Astrocyte (in vitro differentiated cells and primary cell): ENCODE data around the gene SPPL2C. TPM values are rescaled to one million over a fixed set of nuclear protein-coding genes. Genes with fewer than 3 reads are reported as not detected.
A peak's percentile ranks its signal among the peaks of the same experiment; 100 is the strongest.
"Not testable (repeated sequence)": the region's sequence is repeated elsewhere in the genome, so short reads cannot be mapped to it uniquely, and the experiment has no call there.

Experiments used
- DNase-seq: peaks from one replicate; pipeline ENCODE4 v3.0.0-alpha.2; 2010; ENCODE audit warnings: low read depth
- FAIRE-seq: peaks from 2 replicates; lab custom pipeline; 2011; peaks lifted over from hg19 to GRCh38; lab: Jason Lieb, UNC
- H2AFZ ChIP-seq: 2 replicates; pipeline ENCODE4 v1.6.0; 2012; ENCODE audit warnings: low read depth, low read length, inconsistent platforms
- H3K27ac ChIP-seq: 2 replicates; pipeline ENCODE4 v1.5.1; 2011; ENCODE audit warnings: low read depth, low read length, inconsistent platforms
- H3K27me3 ChIP-seq: 2 replicates; pipeline ENCODE4 v1.6.0; 2011; ENCODE audit warnings: low read length, inconsistent platforms; ENCODE audit not compliant: insufficient read depth
- H3K36me3 ChIP-seq: 2 replicates; pipeline ENCODE4 v1.5.1; 2011; ENCODE audit warnings: low read length, inconsistent platforms; ENCODE audit not compliant: insufficient read depth
- H3K4me1 ChIP-seq: 2 replicates; pipeline ENCODE4 v1.5.1; 2011; ENCODE audit warnings: low read length, inconsistent platforms; ENCODE audit not compliant: insufficient read depth
- H3K4me2 ChIP-seq: 2 replicates; pipeline ENCODE4 v1.6.0; 2012; ENCODE audit warnings: low read length, inconsistent platforms
- H3K4me3 ChIP-seq: 2 replicates; pipeline ENCODE4 v1.5.1; 2011; ENCODE audit warnings: low read depth, mild to moderate bottlenecking, low read length, inconsistent platforms; ENCODE audit not compliant: insufficient read depth
- H3K79me2 ChIP-seq: 2 replicates; pipeline ENCODE4 v1.6.0; 2012; ENCODE audit warnings: mild to moderate bottlenecking, low read length, inconsistent platforms; ENCODE audit not compliant: insufficient read depth
- H3K9ac ChIP-seq: 2 replicates; pipeline ENCODE4 v1.6.0; 2012; ENCODE audit warnings: mild to moderate bottlenecking, low read length, inconsistent platforms
- H3K9me3 ChIP-seq: 2 replicates; pipeline ENCODE4 v1.5.1; 2012; ENCODE audit warnings: low read depth, mild to moderate bottlenecking, low read length, inconsistent platforms; ENCODE audit not compliant: insufficient read depth
- H4K20me1 ChIP-seq: 2 replicates; pipeline ENCODE4 v1.6.0; 2012; ENCODE audit warnings: low read length, inconsistent platforms; ENCODE audit not compliant: insufficient read depth
- H3K27ac Mint-ChIP-seq: one replicate; pipeline ENCODE4 v1.8.0; 2021; ENCODE audit warnings: mild to moderate bottlenecking, mixed read lengths; ENCODE audit not compliant: unreplicated experiment
- H3K27me3 Mint-ChIP-seq: one replicate; pipeline ENCODE4 v1.8.0; 2021; ENCODE audit warnings: low read depth, mixed read lengths; ENCODE audit not compliant: unreplicated experiment
- H3K36me3 Mint-ChIP-seq: one replicate; pipeline ENCODE4 v1.8.0; 2021; ENCODE audit warnings: low read depth, mixed read lengths; ENCODE audit not compliant: unreplicated experiment
- H3K4me1 Mint-ChIP-seq: one replicate; pipeline ENCODE4 v1.8.0; 2021; ENCODE audit warnings: low read depth, mixed read lengths; ENCODE audit not compliant: unreplicated experiment
- H3K4me3 Mint-ChIP-seq: one replicate; pipeline ENCODE4 v1.8.0; 2021; ENCODE audit warnings: mild to moderate bottlenecking, moderate library complexity, mixed read lengths; ENCODE audit not compliant: unreplicated experiment
- H3K9me3 Mint-ChIP-seq: one replicate; pipeline ENCODE4 v1.8.0; 2021; ENCODE audit warnings: mild to moderate bottlenecking, mixed read lengths; ENCODE audit not compliant: unreplicated experiment
- EZH2 ChIP-seq: IDR thresholded peaks from 2 replicates; pipeline ENCODE4 v1.6.1; 2012; ENCODE audit warnings: mild to moderate bottlenecking, low read length, inconsistent platforms; ENCODE audit not compliant: insufficient read depth
- total RNA-seq: library from RNA; stranded (reverse); gene quantifications from 2 replicates; pipeline ENCODE4 v1.2.1, GENCODE V29; 2021
- TF ChIP-seq, protein P1 (sequence below): IDR thresholded peaks from 2 replicates; pipeline ENCODE4 v1.5.1; 2011; ENCODE audit warnings: low read depth, mild to moderate bottlenecking, inconsistent platforms, low read length, moderate library complexity; ENCODE audit not compliant: insufficient read depth

SPPL2C gene
- total RNA-seq, 1 donor from 2014 or later = not detected

GRCh38 chr17:45855691-45856336 lies 11.1 kb downstream of the SPPL2C start:
- no peaks in the 10 kb centered on the region for H4K20me1 ChIP-seq
- Mint-ChIP-seq H3K4me3 (no peak overlapping the region), H3K27ac (no peak overlapping the region), H3K36me3 (no peaks in the 10 kb centered on the region), H3K27me3 (peaks cover 40% of the 10 kb centered on the region), H3K4me1 (no peaks in the 10 kb centered on the region), H3K9me3 (no peaks in the 10 kb centered on the region)
- H3K9me3 ChIP-seq = no peaks in the 10 kb centered on the region
- H3K27ac ChIP-seq = no peak overlapping the region
- H3K9ac ChIP-seq = no peak overlapping the region
- H3K27me3 ChIP-seq = peaks cover 6% of the 10 kb centered on the region
- no peak for DNase-seq
- H3K4me3 ChIP-seq = no peak overlapping the region
- TF ChIP-seq, protein P1, sequence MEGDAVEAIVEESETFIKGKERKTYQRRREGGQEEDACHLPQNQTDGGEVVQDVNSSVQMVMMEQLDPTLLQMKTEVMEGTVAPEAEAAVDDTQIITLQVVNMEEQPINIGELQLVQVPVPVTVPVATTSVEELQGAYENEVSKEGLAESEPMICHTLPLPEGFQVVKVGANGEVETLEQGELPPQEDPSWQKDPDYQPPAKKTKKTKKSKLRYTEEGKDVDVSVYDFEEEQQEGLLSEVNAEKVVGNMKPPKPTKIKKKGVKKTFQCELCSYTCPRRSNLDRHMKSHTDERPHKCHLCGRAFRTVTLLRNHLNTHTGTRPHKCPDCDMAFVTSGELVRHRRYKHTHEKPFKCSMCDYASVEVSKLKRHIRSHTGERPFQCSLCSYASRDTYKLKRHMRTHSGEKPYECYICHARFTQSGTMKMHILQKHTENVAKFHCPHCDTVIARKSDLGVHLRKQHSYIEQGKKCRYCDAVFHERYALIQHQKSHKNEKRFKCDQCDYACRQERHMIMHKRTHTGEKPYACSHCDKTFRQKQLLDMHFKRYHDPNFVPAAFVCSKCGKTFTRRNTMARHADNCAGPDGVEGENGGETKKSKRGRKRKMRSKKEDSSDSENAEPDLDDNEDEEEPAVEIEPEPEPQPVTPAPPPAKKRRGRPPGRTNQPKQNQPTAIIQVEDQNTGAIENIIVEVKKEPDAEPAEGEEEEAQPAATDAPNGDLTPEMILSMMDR = no peak
- TF ChIP-seq EZH2 = no peak
- no peak for FAIRE-seq
- H3K4me1 ChIP-seq = no peaks in the 10 kb centered on the region
- no peaks in the 10 kb centered on the region for H3K79me2 ChIP-seq
- H3K36me3 ChIP-seq = no peaks in the 10 kb centered on the region
- H3K4me2 ChIP-seq = no peak overlapping the region
- H2AFZ ChIP-seq = no peak overlapping the region

DNA sequence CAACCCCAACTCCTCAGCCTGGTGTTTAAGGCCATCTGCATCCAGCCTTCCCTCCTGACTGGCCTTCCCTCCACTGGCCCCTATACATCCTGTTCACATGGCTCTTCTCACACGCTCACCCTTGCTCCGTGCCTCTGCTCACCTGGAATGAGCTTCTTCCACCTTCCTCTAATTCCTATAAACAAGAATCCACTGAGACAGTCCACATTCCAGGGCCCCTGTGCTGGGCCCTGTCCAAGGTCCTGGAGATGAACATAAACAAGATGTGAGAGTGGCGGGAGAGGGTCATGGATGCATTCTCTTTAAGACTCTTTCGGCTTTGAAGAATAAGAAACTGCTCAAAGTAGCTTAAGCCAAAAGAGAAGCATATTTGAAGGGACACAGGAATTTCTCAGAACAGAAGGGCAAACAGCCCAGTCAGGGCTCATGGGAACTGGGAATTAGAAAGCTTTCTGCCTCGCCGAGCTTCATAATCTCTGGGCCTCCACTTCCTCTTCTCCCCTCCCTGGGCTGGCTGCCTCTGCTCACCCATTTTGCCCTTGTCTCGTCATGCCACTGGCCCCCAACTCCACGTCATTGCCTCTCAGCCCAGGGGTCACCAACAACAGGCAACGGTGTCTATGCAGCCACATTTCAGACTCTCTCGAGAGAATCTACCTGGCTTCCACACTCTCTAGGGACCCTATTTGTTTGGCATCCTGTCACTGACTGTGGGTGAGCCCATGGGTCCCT lies 13.5 kb downstream of the SPPL2C start:
- Histone ChIP-seq H4K20me1 (no peaks in the 10 kb centered on the region), H3K4me2 (no peak overlapping the region), H3K79me2 (no peaks in the 10 kb centered on the region), H3K4me3 (no peak overlapping the region), H3K27ac (no peak overlapping the region), H3K9me3 (no peaks in the 10 kb centered on the region), H3K27me3 (no peaks in the 10 kb centered on the region), H2AFZ (no peak overlapping the region), H3K36me3 (no peaks in the 10 kb centered on the region), H3K4me1 (no peaks in the 10 kb centered on the region), H3K9ac (no peak overlapping the region)
- Mint-ChIP-seq H3K36me3 (no peaks in the 10 kb centered on the region), H3K4me3 (no peak overlapping the region), H3K4me1 (no peaks in the 10 kb centered on the region), H3K27me3 (peaks cover 41% of the 10 kb centered on the region), H3K9me3 (no peaks in the 10 kb centered on the region), H3K27ac (no peak overlapping the region)
- TF ChIP-seq, protein P1 = no peak
- TF ChIP-seq EZH2 = no peak
- peak; percentile 8 for DNase-seq
- FAIRE-seq = no peak

DNA sequence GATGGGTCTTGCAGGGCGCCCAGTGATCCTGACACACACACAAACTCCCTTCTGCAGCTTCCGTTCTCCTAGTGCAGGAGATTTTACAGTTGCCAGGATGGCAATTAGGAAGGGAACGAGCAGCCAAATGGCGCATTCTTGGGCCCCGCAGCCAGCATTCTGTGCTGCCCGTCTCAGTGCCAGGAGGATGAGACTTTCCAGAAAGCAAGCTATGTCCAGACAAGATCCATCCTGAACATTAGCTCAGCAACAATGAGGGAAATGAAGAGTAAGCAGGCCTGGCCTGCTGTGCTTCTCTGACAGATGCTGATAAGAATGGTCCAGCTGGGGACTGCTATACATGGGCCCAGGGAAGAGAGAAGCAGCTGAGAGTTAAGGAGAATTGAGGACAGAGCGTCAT lies 16.5 kb downstream of the SPPL2C start:
- Histone ChIP-seq H3K36me3 (no peaks in the 10 kb centered on the region), H2AFZ (no peak overlapping the region), H3K4me3 (no peak overlapping the region), H3K4me1 (no peaks in the 10 kb centered on the region), H3K9ac (no peak overlapping the region), H4K20me1 (no peaks in the 10 kb centered on the region), H3K4me2 (no peak overlapping the region), H3K27ac (no peak overlapping the region), H3K79me2 (no peaks in the 10 kb centered on the region), H3K27me3 (peaks cover 6% of the 10 kb centered on the region), H3K9me3 (no peaks in the 10 kb centered on the region)
- no peak for FAIRE-seq
- TF ChIP-seq, protein P1 = no peak
- no peak for TF ChIP-seq EZH2
- no peaks in the 10 kb centered on the region for H3K36me3 Mint-ChIP-seq
- no peak for DNase-seq
- H3K4me3 Mint-ChIP-seq = no peak overlapping the region
- H3K27me3 Mint-ChIP-seq = peaks cover 48% of the 10 kb centered on the region
- no peak overlapping the region for H3K27ac Mint-ChIP-seq
- H3K9me3 Mint-ChIP-seq = peaks cover 2% of the 10 kb centered on the region
- no peaks in the 10 kb centered on the region for H3K4me1 Mint-ChIP-seq

DNA sequence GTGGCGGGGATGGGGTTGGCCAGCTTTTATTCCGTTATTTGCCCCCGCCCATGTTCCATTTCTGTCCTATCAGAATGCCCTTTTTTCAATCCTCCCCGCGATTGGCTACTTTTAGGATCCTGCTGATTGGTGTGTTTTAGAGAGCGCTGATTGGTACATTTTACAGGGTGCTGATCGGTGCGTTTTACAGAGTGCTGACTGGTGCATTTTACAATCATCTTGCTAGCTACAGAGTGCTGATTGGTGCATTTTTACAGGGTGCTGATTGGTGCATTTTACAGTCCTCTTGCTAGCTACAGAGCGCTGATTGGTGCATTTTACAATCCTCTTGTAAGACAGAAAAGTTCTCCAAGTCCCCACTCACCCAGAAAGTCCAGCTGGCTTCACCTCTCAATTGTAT lies 17.4 kb downstream of the SPPL2C start:
- not testable (repeated sequence) for H2AFZ ChIP-seq, H3K36me3 ChIP-seq, H3K27ac Mint-ChIP-seq, H3K4me2 ChIP-seq, H3K79me2 ChIP-seq, H3K4me1 ChIP-seq, FAIRE-seq, H3K4me3 Mint-ChIP-seq, H4K20me1 ChIP-seq, H3K27me3 ChIP-seq, H3K27ac ChIP-seq, H3K4me3 ChIP-seq, H3K9me3 Mint-ChIP-seq, H3K36me3 Mint-ChIP-seq, DNase-seq, H3K4me1 Mint-ChIP-seq, H3K9me3 ChIP-seq, H3K9ac ChIP-seq
- H3K27me3 Mint-ChIP-seq = peaks cover 48% of the 10 kb centered on the region
